ENCODE measurements around the gene DNAH17. TPM values are rescaled to one million over a fixed set of nuclear protein-coding genes. Genes with fewer than 3 reads are reported as not detected.
A peak's percentile ranks its signal among the peaks of the same experiment; 100 is the strongest.
"Not testable (repeated sequence)": the region's sequence is repeated elsewhere in the genome, so short reads cannot be mapped to it uniquely, and the experiment has no call there.

The DNAH17 gene
- total RNA-seq, 2 experiments from 2014 or later = 0.03 to 0.44 TPM

DNA sequence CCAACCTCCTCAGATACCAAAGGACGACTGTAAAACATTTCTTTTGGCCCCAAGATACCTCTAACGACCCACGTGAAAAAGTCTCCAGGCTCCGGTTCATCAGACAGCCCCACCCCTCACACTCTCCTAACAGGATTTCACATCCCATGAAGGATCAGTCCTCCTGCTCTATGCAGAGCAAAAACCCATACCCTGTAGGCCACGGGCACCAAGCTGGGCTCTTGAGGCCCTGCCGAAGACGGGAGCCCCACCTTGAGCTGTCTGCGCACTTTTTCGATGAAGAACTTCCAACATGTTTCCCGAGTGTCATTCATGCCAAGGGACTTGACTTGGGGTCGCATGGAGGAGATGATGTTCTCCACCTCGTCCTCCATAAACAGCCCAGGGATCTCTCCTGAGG, 108.8 kb downstream of the DNAH17 start:
- Mint-ChIP-seq H3K9me3 (no peaks in the 10 kb centered on the region), H3K36me3 (no peaks in the 10 kb centered on the region), H3K4me3 (no peak overlapping the region), H3K27me3 (no peaks in the 10 kb centered on the region), H3K4me1 (peaks cover 4% of the 10 kb centered on the region), H3K27ac (no peak overlapping the region)
- no peak for ATAC-seq (ENCODE audit: low read depth)
- POLR2A ChIA-PET = no interaction called here
- no peak for DNase-seq

DNA sequence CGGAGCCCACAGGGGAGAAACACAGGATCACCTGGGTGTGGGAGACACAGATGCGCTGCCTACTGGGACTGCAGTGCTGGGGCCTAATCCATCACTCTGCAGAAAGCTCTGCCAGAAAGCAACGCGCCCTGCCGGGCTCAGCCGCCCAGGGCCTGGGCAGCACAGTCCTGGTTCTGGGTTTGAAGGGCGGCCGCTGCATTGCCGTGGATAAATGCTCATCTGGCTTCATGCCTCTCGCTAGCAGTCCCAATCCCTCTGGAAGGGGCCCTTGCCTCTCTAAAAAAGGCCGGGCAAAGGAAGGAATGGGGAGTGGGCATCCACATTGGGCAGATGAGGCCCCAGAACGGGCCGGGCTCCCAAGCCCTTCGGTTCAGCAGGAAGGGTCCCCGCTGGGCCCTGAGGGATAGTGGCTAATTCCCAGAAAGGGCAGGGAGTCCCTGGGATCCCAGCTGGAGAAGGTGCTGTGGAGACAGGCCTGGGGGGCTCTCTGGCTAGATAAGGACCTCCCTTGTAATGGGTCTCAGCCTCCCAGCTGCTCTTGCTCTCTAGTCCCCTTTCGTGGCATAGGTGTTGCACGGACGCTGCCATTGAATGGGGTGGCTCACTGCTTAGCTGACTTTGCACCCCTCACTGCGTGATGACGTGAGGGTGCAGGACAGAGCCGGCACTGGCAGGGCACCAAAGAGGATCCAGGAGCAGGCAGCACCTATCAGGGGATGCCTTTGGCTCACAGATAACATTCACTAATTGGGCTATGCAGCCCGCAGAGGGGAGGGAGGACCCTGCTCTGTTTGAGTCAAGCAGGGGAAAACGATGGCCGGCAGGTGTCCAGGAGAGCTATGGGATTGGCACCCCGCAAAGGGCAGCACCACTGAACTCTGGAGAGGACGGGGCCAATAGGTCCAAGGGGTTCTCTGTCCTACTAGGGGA, 110.1 kb downstream of the DNAH17 start:
- no peak for ATAC-seq (ENCODE audit: low read depth)
- POLR2A ChIA-PET = no interaction called here

DNA sequence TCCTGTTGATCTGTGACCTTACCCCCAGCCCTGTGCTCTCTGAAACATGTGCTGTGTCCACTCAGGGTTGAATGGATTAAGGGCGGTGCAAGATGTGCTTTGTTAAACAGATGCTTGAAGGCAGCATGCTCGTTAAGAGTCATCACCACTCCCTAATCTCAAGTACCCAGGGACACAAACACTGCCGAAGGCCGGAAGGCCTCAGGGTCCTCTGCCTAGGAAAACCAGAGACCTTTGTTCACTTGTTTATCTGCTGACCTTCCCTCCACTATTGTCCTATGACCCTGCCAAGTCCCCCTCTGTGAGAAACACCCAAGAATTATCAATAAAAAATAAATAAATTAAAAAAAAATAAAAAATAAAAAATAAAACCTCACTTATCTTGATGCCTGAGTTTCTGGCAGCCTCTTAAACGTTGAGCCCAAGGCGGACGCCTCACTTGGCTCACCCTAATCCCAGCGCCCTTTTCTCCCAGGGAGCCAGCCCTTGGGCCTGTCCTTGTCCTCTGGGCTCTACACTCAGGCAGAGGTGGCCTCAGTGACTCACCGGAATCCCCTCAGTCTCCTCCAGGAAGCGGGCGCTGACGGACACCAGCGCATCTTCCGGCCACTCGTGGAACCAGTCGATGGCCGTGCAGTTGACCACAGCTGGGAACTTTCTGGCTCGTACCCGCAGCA, 110.9 kb downstream of the DNAH17 start:
- POLR2A ChIA-PET; H3K9me3 Mint-ChIP-seq; H3K27ac Mint-ChIP-seq; DNase-seq; H3K4me1 Mint-ChIP-seq; H3K27me3 Mint-ChIP-seq; H3K4me3 Mint-ChIP-seq; ATAC-seq (ENCODE audit: low read depth); H3K36me3 Mint-ChIP-seq: not testable (repeated sequence)

More for the DNA sequence above, 110.1 kb downstream of the DNAH17 start:
- no peak overlapping the region for H3K4me3 Mint-ChIP-seq
- no peaks in the 10 kb centered on the region for H3K4me1 Mint-ChIP-seq
- no peak for DNase-seq
- no peak overlapping the region for H3K27ac Mint-ChIP-seq
- H3K9me3 Mint-ChIP-seq = no peaks in the 10 kb centered on the region
- H3K27me3 Mint-ChIP-seq = no peaks in the 10 kb centered on the region
- H3K36me3 Mint-ChIP-seq = no peaks in the 10 kb centered on the region

DNA sequence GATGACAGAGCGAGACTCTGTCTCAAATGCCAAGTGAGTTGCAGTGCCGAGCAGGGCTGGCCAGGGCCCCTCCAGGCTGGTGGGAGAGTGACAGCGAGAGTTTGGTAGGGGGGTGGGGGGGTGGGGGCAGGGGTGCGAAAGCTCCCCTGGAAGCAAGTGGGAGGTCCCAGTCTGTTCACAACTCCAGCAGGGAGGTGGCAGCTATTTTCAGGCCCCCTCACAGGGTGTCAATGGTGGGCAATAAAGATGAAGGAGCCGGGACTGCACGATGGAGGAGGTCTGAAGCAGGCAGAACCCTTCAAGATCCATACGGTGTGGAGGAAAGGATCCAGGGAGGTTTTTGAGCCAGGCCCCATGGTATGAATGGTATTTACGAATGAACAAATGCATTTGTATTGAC, 115.0 kb downstream of the DNAH17 start:
- no peaks in the 10 kb centered on the region for H3K4me1 Mint-ChIP-seq
- DNase-seq = no peak
- H3K27me3 Mint-ChIP-seq = no peaks in the 10 kb centered on the region
- no peaks in the 10 kb centered on the region for H3K9me3 Mint-ChIP-seq
- no peak overlapping the region for H3K4me3 Mint-ChIP-seq
- ATAC-seq (ENCODE audit: low read depth) = no peak
- H3K36me3 Mint-ChIP-seq = no peaks in the 10 kb centered on the region
- POLR2A ChIA-PET = no interaction called here
- no peak overlapping the region for H3K27ac Mint-ChIP-seq

DNA sequence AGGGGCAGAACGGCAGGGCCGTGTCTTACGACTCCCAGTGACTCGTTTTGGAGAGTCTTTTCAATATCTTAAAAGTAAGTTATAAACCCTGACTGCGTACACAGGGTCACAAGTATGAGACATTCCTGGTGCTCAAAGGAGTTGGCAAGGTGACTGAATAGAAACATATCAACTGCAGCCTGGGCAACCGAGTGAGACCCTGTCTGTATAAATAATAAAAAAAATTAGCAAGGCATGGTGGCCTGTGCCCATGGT, 115.5 kb downstream of the DNAH17 start:
- no peaks in the 10 kb centered on the region for H3K27me3 Mint-ChIP-seq
- POLR2A ChIA-PET = no interaction called here
- ATAC-seq (ENCODE audit: low read depth) = no peak
- no peaks in the 10 kb centered on the region for H3K4me1 Mint-ChIP-seq
- H3K9me3 Mint-ChIP-seq = no peaks in the 10 kb centered on the region
- H3K36me3 Mint-ChIP-seq = no peaks in the 10 kb centered on the region
- H3K4me3 Mint-ChIP-seq = no peak overlapping the region
- no peak overlapping the region for H3K27ac Mint-ChIP-seq
- no peak for DNase-seq

DNA sequence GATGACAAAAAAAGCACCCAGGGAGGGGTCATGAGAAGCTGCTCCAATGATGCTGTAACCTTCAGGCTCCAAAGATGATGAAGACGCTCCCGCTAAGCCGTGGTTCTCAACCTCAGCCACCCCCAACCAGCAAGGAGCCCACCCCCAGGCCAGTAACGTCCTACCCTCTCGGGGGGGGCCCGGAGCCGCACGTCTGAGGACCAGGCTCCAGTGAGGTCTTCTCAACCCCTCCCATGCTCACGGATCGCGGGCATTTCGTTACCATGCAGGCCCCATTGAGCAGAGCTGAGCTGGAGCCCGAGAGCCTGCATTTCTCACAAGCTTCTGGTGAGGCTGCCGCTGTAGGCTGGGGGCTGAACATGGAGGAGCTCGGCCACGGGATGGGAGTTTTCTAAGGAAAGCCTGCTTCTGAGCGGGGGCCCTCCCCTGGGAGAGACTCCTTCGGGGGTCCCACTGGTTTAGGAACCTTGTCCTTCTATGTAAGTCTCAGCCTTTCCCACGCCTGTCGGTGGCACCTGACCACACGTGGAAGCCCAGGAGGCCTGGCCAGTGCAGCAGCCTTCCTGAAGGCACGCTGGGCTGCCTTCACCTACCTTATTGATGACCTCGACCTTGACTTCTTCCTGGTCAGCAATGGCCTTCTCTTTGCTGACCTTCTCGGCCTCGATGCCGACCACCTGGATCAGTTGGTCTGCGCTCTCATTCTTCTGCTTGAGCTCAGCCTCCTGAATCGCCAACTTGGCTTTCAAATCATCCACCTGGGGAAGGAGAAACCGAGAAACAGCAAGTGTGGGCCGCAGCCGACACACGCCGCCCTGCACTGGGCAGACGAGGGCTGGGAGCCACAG, 116.0 kb downstream of the DNAH17 start:
- no peak for DNase-seq
- ATAC-seq (ENCODE audit: low read depth) = no peak
- Mint-ChIP-seq H3K27ac (no peak overlapping the region), H3K4me1 (no peaks in the 10 kb centered on the region), H3K27me3 (no peaks in the 10 kb centered on the region), H3K36me3 (no peaks in the 10 kb centered on the region), H3K9me3 (no peaks in the 10 kb centered on the region), H3K4me3 (no peak overlapping the region)
- POLR2A ChIA-PET = no interaction called here

DNA sequence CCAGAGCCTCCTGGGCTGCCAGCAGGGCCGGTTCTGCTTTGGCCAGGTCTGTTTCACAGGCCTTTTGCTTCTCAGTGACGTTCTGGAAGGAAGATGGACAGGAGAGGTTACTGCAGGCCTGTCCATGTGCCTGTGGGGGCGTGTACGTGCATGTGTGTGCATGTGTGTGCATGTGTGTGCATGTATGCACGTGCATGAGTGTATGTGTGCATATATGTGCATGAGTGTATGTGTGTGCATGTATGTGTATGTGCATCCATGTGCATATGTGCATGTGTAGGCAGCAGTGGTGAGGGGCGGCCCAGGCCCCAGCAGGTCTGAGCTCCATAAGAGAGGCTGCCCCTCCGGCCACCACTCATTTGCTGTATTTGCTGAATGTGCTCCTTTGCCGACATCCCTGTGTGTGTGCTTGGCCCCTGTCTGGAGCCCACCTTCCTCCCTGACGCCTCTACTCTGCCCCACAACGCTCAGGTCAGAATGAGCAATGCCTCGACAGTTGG, 117.0 kb downstream of the DNAH17 start:
- Mint-ChIP-seq H3K27ac (no peak overlapping the region), H3K27me3 (no peaks in the 10 kb centered on the region), H3K36me3 (no peaks in the 10 kb centered on the region), H3K4me3 (no peak overlapping the region), H3K4me1 (no peaks in the 10 kb centered on the region), H3K9me3 (no peaks in the 10 kb centered on the region)
- no peak for ATAC-seq (ENCODE audit: low read depth)
- no peak for DNase-seq
- POLR2A ChIA-PET = no interaction called here

DNA sequence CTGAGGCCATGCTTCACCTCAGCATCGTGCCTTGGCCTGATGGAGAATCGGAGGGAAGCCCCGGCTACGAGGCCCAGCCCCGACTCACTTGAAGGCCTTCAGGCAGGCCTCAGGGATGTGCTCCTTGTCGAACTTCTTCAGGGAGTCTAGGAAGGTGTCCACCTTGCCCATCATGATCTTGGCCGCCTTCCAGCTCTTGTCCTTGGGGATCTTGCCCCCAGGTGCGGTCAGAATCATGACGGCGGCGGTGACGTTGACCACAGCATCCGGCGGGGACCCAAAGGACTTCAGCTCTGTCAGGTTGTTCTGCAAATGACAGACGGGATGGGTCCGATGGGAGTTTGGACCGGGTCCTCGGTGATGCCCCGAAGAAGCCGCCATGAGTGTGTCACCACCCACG, 117.5 kb downstream of the DNAH17 start:
- no peak overlapping the region for H3K4me3 Mint-ChIP-seq
- H3K4me1 Mint-ChIP-seq = no peaks in the 10 kb centered on the region
- DNase-seq (no peak), ATAC-seq (ENCODE audit: low read depth) (no peak)
- H3K27me3 Mint-ChIP-seq = no peaks in the 10 kb centered on the region
- H3K9me3 Mint-ChIP-seq = no peaks in the 10 kb centered on the region
- no peak overlapping the region for H3K27ac Mint-ChIP-seq
- POLR2A ChIA-PET = no interaction called here
- H3K36me3 Mint-ChIP-seq = no peaks in the 10 kb centered on the region

DNA sequence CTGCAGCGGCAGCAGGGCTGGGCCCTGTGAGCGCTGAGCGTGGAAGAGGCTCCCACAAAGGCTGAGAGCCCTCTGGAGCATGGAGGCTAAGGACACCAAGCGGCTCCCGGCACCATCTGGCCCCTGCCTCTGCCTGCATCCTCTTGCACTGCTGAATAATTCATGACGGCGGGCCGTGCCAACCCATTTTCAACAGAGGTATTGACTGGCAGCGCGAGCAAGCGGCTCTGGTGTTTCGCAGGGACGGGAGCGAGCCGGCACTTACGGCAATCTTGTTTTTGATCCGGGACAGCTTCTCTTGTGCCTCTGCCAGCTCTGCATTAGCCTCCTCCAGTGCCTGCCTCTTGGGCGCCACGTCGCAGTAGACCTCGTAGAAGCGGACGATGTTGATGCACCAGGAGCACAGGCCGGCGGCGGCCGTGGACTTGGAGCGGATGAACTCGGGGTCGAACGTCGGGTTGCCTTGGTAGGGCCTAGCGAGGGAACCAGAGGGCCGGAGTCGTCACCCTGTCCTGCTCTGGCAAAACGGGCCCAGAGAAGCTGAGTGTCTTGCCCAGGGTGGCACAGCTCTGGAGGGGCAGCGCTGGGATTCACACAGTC, 118.4 kb downstream of the DNAH17 start:
- Mint-ChIP-seq H3K4me1 (no peaks in the 10 kb centered on the region), H3K4me3 (no peak overlapping the region), H3K9me3 (no peaks in the 10 kb centered on the region), H3K27me3 (no peaks in the 10 kb centered on the region), H3K36me3 (no peaks in the 10 kb centered on the region), H3K27ac (no peak overlapping the region)
- DNase-seq (no peak), ATAC-seq (ENCODE audit: low read depth) (no peak)
- POLR2A ChIA-PET = no interaction called here

DNA sequence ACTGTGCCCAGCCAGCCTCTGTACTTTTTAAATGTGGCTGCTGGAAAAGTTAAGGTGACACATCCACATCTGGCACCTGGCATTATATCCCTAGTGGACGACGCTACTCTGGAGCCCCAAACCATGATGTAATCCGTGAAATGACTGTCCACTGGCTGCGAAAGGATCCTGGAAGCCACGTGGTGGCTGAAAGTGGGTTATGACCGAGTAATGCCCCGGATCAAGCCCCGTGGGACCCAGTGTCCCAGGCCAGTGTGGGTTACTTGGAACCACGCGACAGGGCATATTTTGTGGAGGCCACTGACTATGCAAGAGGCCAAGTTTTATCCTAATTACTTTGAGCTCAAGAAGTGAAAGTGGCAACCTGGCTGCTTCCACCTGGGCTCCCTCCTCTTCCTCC, 119.1 kb downstream of the DNAH17 start:
- no peaks in the 10 kb centered on the region for H3K9me3 Mint-ChIP-seq
- ATAC-seq (ENCODE audit: low read depth) = no peak
- no peaks in the 10 kb centered on the region for H3K4me1 Mint-ChIP-seq
- no peak overlapping the region for H3K4me3 Mint-ChIP-seq
- H3K27me3 Mint-ChIP-seq = no peaks in the 10 kb centered on the region
- POLR2A ChIA-PET = interaction anchor here (0.7 kb wide), 1 partner anchor 97 kb away, joined by 5 read pairs; no protein-coding TSS in a partner anchor
- DNase-seq = no peak
- no peaks in the 10 kb centered on the region for H3K36me3 Mint-ChIP-seq
- H3K27ac Mint-ChIP-seq = no peak overlapping the region

DNA sequence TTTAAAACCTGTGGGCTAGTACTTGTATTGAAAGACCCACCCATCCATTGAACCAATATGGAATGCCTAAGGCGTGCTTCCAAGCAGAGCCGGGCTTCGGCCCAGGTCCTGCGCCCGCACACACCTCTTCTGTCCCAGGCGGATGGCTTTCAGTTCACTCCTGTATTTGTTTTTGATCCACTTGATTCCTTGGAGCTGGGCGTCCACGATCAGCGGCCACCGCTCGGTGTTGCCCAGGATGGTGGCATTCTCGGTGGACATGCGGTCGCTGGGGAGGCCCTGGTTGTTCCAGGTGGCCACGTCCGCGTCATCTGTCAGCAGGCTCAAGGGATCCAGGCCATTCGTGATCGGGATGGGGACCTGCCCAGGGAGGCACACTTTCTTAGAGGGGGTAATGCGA, 122.8 kb downstream of the DNAH17 start:
- no peak for ATAC-seq (ENCODE audit: low read depth)
- Mint-ChIP-seq H3K27me3 (peaks cover 3% of the 10 kb centered on the region), H3K4me3 (no peak overlapping the region), H3K36me3 (no peaks in the 10 kb centered on the region), H3K27ac (peak overlapping the region; percentile 15), H3K4me1 (peaks cover 2% of the 10 kb centered on the region), H3K9me3 (no peaks in the 10 kb centered on the region)
- no peak for DNase-seq
- POLR2A ChIA-PET = no interaction called here

DNA sequence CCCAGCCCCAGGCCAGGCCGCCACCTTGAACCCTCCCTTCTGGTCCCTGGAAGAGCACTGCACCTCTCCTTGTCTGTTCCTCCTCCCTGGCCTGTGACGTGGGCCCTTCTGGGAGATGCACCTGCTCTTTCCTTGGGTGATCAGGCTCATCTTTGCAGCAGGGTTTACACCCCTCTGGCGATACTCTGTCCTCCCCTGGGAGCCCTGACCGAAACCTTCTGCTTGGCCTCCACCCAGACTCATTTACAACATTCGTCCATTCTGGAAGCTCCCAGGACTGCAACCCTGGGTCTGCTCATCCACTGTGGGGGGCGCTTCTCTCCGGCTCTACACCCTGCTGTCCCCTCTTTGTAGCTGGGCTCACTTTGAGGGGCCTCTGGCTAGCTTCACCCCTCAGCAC, 125.4 kb downstream of the DNAH17 start:
- Mint-ChIP-seq H3K27ac (no peak overlapping the region), H3K27me3 (peaks cover 3% of the 10 kb centered on the region)
- POLR2A ChIA-PET = no interaction called here

DNA sequence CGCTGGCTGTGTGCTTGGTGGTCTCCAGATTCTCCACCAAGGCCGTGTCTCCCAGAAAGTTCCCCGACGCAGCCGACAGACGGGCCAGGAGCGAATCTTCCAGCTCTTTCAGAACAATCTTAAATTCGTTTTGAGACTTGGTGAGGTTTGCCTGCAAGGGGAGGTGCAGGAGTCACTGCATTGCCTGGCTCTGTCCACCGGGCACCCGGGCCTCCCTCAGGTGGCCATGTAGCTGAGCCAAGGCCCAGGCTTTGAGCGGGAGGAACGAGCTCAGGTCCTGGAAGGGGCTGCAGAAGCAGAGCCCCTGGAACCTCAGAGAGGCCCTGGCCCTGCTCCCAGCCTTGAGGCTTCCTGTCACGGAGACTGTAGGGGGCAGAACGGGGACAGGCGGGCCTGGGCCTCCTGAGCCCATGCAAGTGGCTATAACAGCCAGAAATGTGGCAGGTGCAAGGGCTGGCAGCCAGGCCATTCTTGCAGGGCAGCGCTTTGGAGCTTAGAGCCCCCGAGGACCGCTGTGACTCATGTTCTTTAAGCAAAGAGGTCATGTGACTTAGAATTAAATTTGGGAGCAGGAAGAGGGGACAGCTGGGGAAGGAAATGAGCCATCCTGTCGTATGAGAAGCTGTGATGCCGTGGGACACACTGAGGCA, 126.4 kb downstream of the DNAH17 start:
- peaks cover 3% of the 10 kb centered on the region for H3K27me3 Mint-ChIP-seq
- H3K36me3 Mint-ChIP-seq = no peaks in the 10 kb centered on the region
- no peaks in the 10 kb centered on the region for H3K9me3 Mint-ChIP-seq
- ATAC-seq (ENCODE audit: low read depth) (peak; percentile 26), DNase-seq (no peak)
- POLR2A ChIA-PET = no interaction called here
- no peak overlapping the region for H3K27ac Mint-ChIP-seq
- peaks cover 2% of the 10 kb centered on the region for H3K4me1 Mint-ChIP-seq
- H3K4me3 Mint-ChIP-seq = no peak overlapping the region

More for the DNA sequence above, 125.4 kb downstream of the DNAH17 start:
- ATAC-seq (ENCODE audit: low read depth) (no peak), DNase-seq (no peak)
- Mint-ChIP-seq H3K4me3 (no peak overlapping the region), H3K4me1 (peaks cover 2% of the 10 kb centered on the region), H3K36me3 (no peaks in the 10 kb centered on the region), H3K9me3 (no peaks in the 10 kb centered on the region)
